Left ventricle myocardium inferior (tissue), 1 donor: ENCODE data around the gene ADARB1. TPM values are rescaled to one million over a fixed set of nuclear protein-coding genes. Genes with fewer than 3 reads are reported as not detected.

ENCODE experiments used
- DNase-seq: peaks from one replicate; pipeline ENCODE4 v3.0.0-alpha.2; 2020
- H3K27ac ChIP-seq: fragments of 200-600 bp; replicated peaks from 2 replicates; pipeline ENCODE4 v1.8.0; 2021
- H3K27me3 ChIP-seq: fragments of 200-600 bp; 2 replicates; pipeline ENCODE4 v1.8.0; 2021; ENCODE audit warnings: low read depth
- H3K36me3 ChIP-seq: fragments of 200-600 bp; 2 replicates; pipeline ENCODE4 v1.8.0; 2021
- H3K4me1 ChIP-seq: fragments of 200-600 bp; 2 replicates; pipeline ENCODE4 v1.8.0; 2021
- H3K4me3 ChIP-seq: fragments of 200-600 bp; 2 replicates; pipeline ENCODE4 v1.8.0; 2021; ENCODE audit warnings: mild to moderate bottlenecking, moderate library complexity
- H3K9me3 ChIP-seq: fragments of 200-600 bp; replicated peaks from 2 replicates; pipeline ENCODE4 v1.8.0; 2021
- CTCF ChIP-seq: fragments of 200-600 bp; IDR thresholded peaks from 2 replicates; pipeline ENCODE4 v1.8.0; 2021; ENCODE audit warnings: antibody characterized with exemption, mild to moderate bottlenecking, borderline replicate concordance
- intact Hi-C: fragments of 100-400 bp; cut with micrococcal nuclease; formaldehyde crosslinking; loops from one replicate; pipeline ENCODE4 v1.11.0; 2022
- total RNA-seq: library from RNA; stranded (reverse); fragmentation: NEBNext Ultra II Directional; extraction: Animal tissue kit (Norgen Biotek cat#: 25700); gene quantifications from one replicate; pipeline ENCODE4 v1.2.1, GENCODE V29; 2021
- donor health status: DM: no; HTN: yes; CAD: no; lungs with severe emphysema.

Gene ADARB1
- total RNA-seq, 1 donor from 2014 or later: 15.5 TPM

- Histone ChIP-seq H3K36me3 (peaks cover 8% of the 10 kb centered on the region), H3K4me1 (no peaks in the 10 kb centered on the region), H3K27ac (no peak overlapping the region), H3K4me3 (no peak overlapping the region), H3K9me3 (no peaks in the 10 kb centered on the region), H3K27me3 (peaks cover 15% of the 10 kb centered on the region)
- no peak for DNase-seq
- TF ChIP-seq CTCF: no peak
- intact Hi-C loops: no loop called here
Measured at GRCh38 chr21:45228171-45228641, 153.8 kb downstream of the ADARB1 start.

GRCh38 chr21:45228656-45229240, 154.4 kb downstream of the ADARB1 start:
- Histone ChIP-seq H3K9me3 (no peaks in the 10 kb centered on the region), H3K27me3 (peaks cover 16% of the 10 kb centered on the region), H3K36me3 (peaks cover 3% of the 10 kb centered on the region), H3K4me1 (no peaks in the 10 kb centered on the region), H3K4me3 (no peak overlapping the region), H3K27ac (no peak overlapping the region)
- DNase-seq: no peak
- intact Hi-C loops: no loop called here
- no peak for TF ChIP-seq CTCF

GRCh38 chr21:45231705-45232104, 157.3 kb downstream of the ADARB1 start:
- no peak for DNase-seq
- no peak for TF ChIP-seq CTCF
- Histone ChIP-seq H3K4me1 (no peaks in the 10 kb centered on the region), H3K4me3 (no peak overlapping the region), H3K9me3 (no peaks in the 10 kb centered on the region), H3K36me3 (no peaks in the 10 kb centered on the region), H3K27me3 (peaks cover 45% of the 10 kb centered on the region), H3K27ac (no peak overlapping the region)
- intact Hi-C loops: no loop called here

- no peak for DNase-seq
- intact Hi-C loops: no loop called here
- Histone ChIP-seq H3K36me3 (no peaks in the 10 kb centered on the region), H3K4me1 (no peaks in the 10 kb centered on the region), H3K4me3 (no peak overlapping the region), H3K9me3 (no peaks in the 10 kb centered on the region), H3K27ac (no peak overlapping the region), H3K27me3 (peaks cover 48% of the 10 kb centered on the region)
- no peak for TF ChIP-seq CTCF
Measured at GRCh38 chr21:45234127-45234526, 159.7 kb downstream of the ADARB1 start.

GRCh38 chr21:45234965-45235364, 160.6 kb downstream of the ADARB1 start:
- Histone ChIP-seq H3K4me3 (no peak overlapping the region), H3K9me3 (no peaks in the 10 kb centered on the region), H3K27ac (no peak overlapping the region), H3K36me3 (no peaks in the 10 kb centered on the region), H3K27me3 (peaks cover 48% of the 10 kb centered on the region), H3K4me1 (no peaks in the 10 kb centered on the region)
- no peak for DNase-seq
- TF ChIP-seq CTCF: no peak
- intact Hi-C loops: no loop called here
